MV-4-11 (cell line): Measurements from ENCODE around the gene ANO4.

Experiments used
- DNase-seq: peaks from one replicate; lab custom pipeline; 2025; lab: John Stamatoyannopoulos, UW

The ANO4 gene

GRCh38 chr12:100794441-100795173 is at the start of gene ANO4:
ANO4 (plus strand) TSS chr12:100794776; CDS start chr12:100901786, 107,010 bp downstream.
- DNase-seq: no peak

- DNase-seq: no peak
Observed at GRCh38 chr12:100745378-100746071, 49.1 kb upstream of the ANO4 start.

DNA sequence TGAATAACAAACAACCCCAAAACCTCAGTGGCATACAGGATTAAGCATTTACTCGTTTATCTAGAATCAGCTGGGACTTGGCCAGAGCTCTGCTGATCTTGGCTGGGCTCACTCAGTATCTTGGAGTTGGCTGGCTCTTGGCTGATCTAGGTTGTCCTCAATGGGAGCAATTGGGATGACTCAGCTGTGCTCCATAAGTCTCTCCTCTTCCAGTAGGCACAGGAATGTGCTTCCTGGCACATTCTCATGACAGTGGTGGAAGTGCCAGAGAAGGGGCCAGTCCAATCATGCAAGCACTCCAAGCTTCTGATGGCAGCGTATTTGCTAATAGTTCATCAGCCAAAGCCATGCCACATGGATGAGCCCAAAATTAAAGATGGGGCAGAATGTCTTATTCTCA is 41.7 kb upstream of the ANO4 start:
- no peak for DNase-seq

- no peak for DNase-seq
Observed at GRCh38 chr12:100753837-100754236, 40.7 kb upstream of the ANO4 start.

- no peak for DNase-seq
Observed at GRCh38 chr12:100755186-100755585, 39.4 kb upstream of the ANO4 start.

GRCh38 chr12:100758083-100758482 is 36.5 kb upstream of the ANO4 start:
- DNase-seq: no peak

GRCh38 chr12:100767371-100767770 is 27.2 kb upstream of the ANO4 start:
- DNase-seq: no peak

GRCh38 chr12:100767950-100768349 is 26.6 kb upstream of the ANO4 start:
- no peak for DNase-seq

GRCh38 chr12:100778967-100779590 is 15.5 kb upstream of the ANO4 start:
- no peak for DNase-seq

GRCh38 chr12:100789146-100789545 is 5.4 kb upstream of the ANO4 start:
- no peak for DNase-seq

DNA sequence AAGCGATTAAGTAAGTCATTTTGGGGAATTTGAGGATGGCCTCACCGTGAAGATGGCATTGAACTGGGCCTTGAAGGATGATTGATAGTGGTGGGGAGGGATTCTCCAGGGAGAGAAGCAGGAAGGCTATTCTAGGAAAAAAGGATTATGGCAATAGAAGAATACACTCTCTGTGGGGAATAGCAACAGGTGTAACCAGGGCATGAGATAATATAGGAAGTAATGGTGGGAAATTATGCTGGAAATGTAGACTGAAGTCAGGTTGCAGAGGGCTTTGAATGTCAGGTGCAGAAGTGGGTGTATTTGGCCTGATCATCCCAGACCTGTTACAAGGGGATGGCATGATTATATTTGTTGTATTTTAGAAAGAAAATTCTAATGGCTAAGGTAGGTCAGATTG is 4.6 kb upstream of the ANO4 start:
- no peak for DNase-seq

DNA sequence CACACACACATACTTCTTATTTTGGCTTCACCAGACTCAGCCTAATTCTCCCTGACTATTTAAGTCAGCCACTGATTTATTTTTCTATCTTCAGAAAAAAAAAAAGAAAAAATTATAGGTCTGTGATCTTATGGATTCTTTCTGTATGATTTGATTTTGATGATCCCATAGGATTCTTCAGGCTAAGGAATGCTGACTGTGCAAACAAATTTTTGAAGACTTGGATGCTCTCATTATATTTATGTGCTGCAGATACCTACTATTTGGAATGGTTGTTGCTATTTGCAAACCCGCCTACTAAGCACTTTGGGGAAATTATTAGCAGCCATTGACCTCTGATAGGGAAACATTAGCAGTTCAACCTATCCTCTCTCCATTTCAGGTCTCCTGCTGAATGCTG is 4.0 kb upstream of the ANO4 start:
- no peak for DNase-seq

DNA sequence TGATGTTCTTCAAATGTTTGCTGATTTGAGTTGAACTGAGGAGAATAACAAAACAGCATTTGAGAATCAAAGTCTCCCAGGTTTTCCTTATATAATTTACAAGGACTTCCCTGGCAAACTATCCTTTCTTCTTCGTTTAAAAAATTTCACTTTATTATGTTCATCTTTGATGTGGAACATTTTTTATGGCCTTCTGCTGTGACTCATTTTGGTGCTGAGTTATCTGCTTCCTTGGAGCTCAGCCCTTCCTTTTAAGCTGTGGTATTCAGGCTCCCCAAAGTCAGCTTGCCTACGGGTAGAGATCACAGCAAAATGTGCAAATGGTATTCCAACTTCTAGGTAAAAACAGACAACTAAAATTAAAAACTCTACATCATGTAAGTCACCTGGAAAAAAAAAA is 1.4 kb upstream of the ANO4 start:
- no peak for DNase-seq

- no peak for DNase-seq
Observed at GRCh38 chr12:100795174-100795799, 711 bp downstream of the ANO4 start.

- no peak for DNase-seq
Observed at GRCh38 chr12:100795800-100796179, 1.2 kb downstream of the ANO4 start.

- DNase-seq: no peak
Observed at GRCh38 chr12:100796621-100797020, 2.0 kb downstream of the ANO4 start.

GRCh38 chr12:100797246-100797645 is 2.7 kb downstream of the ANO4 start:
- no peak for DNase-seq

- DNase-seq: no peak
Observed at GRCh38 chr12:100797786-100798185, 3.2 kb downstream of the ANO4 start.

DNA sequence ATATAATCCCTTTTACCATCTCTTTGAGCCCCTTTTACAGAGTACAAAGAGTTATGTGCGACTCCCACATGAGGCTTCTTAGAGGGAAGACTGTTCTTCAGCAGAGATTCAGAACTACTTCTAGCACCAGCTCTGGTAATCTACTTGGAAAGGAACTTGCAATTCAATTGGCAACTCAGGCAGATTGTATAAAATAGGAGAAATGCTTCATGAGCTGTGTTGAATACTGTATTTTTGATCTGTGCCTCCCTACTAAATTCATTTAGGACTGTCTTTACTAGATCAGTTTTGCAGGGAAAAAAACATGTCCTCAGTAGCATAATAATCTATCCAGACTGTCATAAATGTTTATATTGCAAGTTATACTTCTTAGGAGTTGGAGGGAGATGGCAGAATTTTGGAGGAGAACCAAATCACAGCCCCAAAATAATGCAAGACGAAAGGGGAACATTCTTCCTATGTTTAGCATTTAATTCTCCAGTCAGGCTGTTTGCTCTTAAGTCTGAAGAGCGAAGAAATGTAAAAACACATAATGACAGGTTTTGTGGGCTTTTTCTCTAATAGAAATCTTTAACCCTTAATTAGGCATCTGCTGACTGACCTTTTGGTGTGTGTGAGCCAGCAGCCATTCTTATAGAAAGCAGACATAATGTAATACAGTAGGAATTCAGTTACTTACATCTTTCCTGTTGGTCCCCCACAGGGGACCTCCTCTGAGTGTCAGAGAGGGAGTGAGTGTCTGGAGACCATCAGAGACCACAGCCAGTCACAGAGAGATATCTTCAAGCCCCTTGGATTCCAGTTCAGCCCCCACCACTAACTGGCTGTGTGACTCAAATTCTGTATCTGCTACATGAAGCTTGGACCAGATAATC is 3.9 kb downstream of the ANO4 start:
- no peak for DNase-seq

GRCh38 chr12:100799770-100800169 is 5.2 kb downstream of the ANO4 start:
- DNase-seq: no peak

DNA sequence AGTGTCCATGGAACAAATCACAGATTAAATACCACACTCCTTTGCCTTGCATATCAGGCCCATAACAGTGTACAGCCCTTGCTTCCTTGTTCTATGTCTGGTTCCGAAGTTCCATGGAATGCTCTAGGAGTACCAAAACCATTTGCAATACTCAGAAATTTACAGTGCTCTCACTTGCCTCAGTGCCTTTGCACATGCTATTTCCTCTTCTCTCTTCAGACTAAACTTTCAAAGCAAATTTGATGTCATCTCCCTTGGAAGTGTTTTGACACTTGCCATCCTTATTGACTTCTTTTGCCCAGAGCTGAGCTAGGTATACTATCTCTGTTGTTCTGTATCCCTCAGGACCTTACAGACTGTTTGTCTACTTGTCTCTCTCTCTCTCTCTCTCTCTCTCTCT is 6.1 kb downstream of the ANO4 start:
- DNase-seq: no peak

- DNase-seq: no peak
Observed at GRCh38 chr12:100801320-100801719, 6.7 kb downstream of the ANO4 start.
